HL-60 (cell line): ENCODE results near the gene RAB3GAP1.

Experiments
- DNase-seq, 2 experiments: peaks; one replicate each; pipeline ENCODE4 v3.0.0-alpha.2; 2010 to 2020; ENCODE audit warnings: low read depth in 1 of 2, low spot score in 1 of 2
- H3K27ac ChIP-seq: fragments of 250-450 bp; sonication (Bioruptor Pico); replicated peaks from 2 replicates; pipeline ENCODE4 v1.5.1; 2020; ENCODE audit warnings: mild to moderate bottlenecking, moderate library complexity
- H3K27me3 ChIP-seq: fragments of 250-450 bp; sonication (Bioruptor Pico); 2 replicates; pipeline ENCODE4 v1.5.1; 2021; ENCODE audit warnings: mild to moderate bottlenecking, moderate library complexity; ENCODE audit not compliant: insufficient read depth, poor library complexity, severe bottlenecking
- H3K4me3 ChIP-seq: replicated peaks from 2 replicates; pipeline ENCODE4 v1.5.1; 2011; ENCODE audit warnings: mild to moderate bottlenecking, control low read depth, low read length; ENCODE audit not compliant: insufficient read depth
- CTCF ChIP-seq: IDR thresholded peaks from one replicate; pipeline ENCODE4 v1.5.1; 2011; ENCODE audit warnings: low read length, control low read depth, inconsistent platforms; ENCODE audit not compliant: insufficient read depth
- GABPA ChIP-seq: IDR thresholded peaks from 2 replicates; pipeline ENCODE4 v1.6.1; 2012; ENCODE audit warnings: low read depth
- POLR2AphosphoS5 ChIP-seq: IDR thresholded peaks from 2 replicates; pipeline ENCODE4 v1.6.1; 2012; ENCODE audit warnings: low read depth
- SPI1 ChIP-seq: IDR thresholded peaks from 2 replicates; pipeline ENCODE4 v1.6.1; 2012; ENCODE audit warnings: low read depth, mild to moderate bottlenecking, borderline replicate concordance
- TF ChIP-seq, protein P1 (sequence below): IDR thresholded peaks from 2 replicates; pipeline ENCODE4 v1.6.1; 2012; ENCODE audit warnings: low read depth; ENCODE audit not compliant: insufficient replicate concordance

Gene RAB3GAP1

GRCh38 chr2:135202751-135203150 lies 150.7 kb downstream of the RAB3GAP1 start:
- no peaks in the 10 kb centered on the region for H3K27me3 ChIP-seq
- no peak overlapping the region for H3K4me3 ChIP-seq
- TF ChIP-seq, protein P1, sequence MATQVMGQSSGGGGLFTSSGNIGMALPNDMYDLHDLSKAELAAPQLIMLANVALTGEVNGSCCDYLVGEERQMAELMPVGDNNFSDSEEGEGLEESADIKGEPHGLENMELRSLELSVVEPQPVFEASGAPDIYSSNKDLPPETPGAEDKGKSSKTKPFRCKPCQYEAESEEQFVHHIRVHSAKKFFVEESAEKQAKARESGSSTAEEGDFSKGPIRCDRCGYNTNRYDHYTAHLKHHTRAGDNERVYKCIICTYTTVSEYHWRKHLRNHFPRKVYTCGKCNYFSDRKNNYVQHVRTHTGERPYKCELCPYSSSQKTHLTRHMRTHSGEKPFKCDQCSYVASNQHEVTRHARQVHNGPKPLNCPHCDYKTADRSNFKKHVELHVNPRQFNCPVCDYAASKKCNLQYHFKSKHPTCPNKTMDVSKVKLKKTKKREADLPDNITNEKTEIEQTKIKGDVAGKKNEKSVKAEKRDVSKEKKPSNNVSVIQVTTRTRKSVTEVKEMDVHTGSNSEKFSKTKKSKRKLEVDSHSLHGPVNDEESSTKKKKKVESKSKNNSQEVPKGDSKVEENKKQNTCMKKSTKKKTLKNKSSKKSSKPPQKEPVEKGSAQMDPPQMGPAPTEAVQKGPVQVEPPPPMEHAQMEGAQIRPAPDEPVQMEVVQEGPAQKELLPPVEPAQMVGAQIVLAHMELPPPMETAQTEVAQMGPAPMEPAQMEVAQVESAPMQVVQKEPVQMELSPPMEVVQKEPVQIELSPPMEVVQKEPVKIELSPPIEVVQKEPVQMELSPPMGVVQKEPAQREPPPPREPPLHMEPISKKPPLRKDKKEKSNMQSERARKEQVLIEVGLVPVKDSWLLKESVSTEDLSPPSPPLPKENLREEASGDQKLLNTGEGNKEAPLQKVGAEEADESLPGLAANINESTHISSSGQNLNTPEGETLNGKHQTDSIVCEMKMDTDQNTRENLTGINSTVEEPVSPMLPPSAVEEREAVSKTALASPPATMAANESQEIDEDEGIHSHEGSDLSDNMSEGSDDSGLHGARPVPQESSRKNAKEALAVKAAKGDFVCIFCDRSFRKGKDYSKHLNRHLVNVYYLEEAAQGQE, result no peak
- TF ChIP-seq CTCF (no peak), GABPA (no peak), SPI1 (no peak), POLR2AphosphoS5 (no peak)
- H3K27ac ChIP-seq, result no peak overlapping the region
- no peak for DNase-seq

DNA sequence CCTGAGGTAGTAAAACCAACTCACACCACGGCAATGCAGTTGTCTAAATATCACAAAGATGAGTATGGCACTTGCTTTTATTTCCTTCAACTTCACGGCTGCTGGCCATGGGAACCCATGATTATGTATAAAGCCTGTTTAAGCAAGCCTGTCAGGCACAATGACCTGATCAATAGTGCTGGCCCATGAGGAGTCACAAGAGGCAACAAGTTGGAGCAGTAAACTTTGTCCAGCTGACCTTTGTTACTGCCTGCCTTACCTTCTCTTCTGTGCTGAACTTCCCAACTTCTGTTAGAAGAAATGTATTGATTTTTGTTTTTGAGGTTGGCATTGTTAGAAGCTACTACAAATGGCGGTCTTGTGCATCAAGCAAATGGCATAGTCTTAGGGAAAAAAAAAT lies 151.9 kb downstream of the RAB3GAP1 start:
- no peak overlapping the region for H3K27ac ChIP-seq
- no peak for DNase-seq
- no peak overlapping the region for H3K4me3 ChIP-seq
- no peak for TF ChIP-seq CTCF
- TF ChIP-seq, protein P1, result no peak
- no peak for TF ChIP-seq SPI1
- no peak for TF ChIP-seq GABPA
- no peak for TF ChIP-seq POLR2AphosphoS5
- H3K27me3 ChIP-seq, result no peaks in the 10 kb centered on the region

DNA sequence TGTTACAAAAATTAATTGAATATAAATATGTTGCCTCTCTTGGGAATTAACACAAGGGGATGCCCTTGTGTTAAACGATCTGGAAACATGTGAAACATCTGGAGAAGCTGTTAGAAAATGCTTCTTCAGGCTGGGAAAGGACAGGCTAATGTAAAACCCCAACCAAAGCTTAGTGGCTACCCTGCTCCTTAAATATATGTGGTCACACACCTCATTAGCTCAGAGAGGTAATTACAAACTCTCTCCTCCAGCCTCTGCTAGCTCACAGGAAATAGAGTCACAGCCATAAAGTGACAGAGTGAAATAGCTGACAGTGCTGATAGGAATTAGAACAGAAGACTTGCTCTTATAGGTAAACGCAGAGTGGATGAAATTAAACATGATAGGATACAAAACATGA lies 155.9 kb downstream of the RAB3GAP1 start:
- no peak overlapping the region for H3K4me3 ChIP-seq
- TF ChIP-seq, protein P1, result no peak
- TF ChIP-seq GABPA, result no peak
- TF ChIP-seq CTCF, result no peak
- no peaks in the 10 kb centered on the region for H3K27me3 ChIP-seq
- no peak overlapping the region for H3K27ac ChIP-seq
- no peak for DNase-seq
